Thyroid gland (tissue), 4 donors: ENCODE data around the gene ACCSL.

Source experiments
- POLR2A ChIP-seq, 2 donors: fragments of 450-650 bp; IDR thresholded peaks; one replicate each; pipeline ENCODE4 v1.6.1; 2017; ENCODE audit warnings: antibody characterized with exemption in 2 of 2, mild to moderate bottlenecking in 2 of 2, moderate library complexity in 1 of 2
- TF ChIP-seq, protein P1 (sequence below), 6 experiments: fragments of 200-600 bp in 3 of 6; fragments of 450-650 bp in 3 of 6; sonication (generic) in 3 of 6; IDR thresholded peaks; one replicate each; pipeline ENCODE4 v1.5.1; 2016 to 2019; ENCODE audit warnings: antibody characterized with exemption in 6 of 6, mild to moderate bottlenecking in 2 of 6, inconsistent platforms in 1 of 6, moderate library complexity in 1 of 6

DNA sequence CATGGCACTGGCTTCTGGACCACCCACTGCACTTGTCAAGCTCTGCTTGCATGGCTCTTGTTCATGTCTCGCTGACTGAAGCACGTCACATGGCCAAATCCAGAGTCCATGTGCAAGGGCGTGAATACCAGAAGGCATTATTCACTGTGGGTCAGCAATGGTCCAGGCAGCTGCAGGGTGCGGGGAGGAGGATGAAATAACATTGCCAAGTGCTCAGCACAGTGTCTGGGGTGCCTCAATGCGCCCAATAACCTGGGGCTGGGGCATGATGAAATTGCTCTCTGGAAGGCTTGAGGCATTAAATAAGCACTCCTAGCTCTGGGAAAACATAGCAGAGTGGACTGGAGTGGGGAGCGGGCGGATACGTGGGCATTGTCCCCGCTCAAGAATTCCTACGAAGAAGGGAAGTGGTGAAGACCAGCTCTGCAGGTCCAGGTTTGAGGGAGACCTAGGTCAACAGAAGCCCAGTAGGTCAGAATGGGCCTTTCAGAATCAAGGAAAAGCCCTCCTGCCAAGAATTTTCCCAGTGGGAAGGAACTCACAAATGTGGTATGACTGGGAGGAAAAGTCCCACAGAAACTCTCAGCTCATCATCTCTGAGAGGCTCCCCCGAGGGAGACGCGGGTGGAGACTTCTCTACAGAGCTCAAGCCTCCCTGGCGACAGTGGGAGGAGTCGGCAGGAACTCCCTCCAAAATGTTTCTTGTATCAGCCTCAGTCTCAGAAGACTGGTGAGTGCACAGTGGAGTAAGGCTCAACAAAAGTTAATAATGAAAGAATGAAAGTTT, 15.3 kb upstream of the ACCSL start:
- TF ChIP-seq, protein P1, sequence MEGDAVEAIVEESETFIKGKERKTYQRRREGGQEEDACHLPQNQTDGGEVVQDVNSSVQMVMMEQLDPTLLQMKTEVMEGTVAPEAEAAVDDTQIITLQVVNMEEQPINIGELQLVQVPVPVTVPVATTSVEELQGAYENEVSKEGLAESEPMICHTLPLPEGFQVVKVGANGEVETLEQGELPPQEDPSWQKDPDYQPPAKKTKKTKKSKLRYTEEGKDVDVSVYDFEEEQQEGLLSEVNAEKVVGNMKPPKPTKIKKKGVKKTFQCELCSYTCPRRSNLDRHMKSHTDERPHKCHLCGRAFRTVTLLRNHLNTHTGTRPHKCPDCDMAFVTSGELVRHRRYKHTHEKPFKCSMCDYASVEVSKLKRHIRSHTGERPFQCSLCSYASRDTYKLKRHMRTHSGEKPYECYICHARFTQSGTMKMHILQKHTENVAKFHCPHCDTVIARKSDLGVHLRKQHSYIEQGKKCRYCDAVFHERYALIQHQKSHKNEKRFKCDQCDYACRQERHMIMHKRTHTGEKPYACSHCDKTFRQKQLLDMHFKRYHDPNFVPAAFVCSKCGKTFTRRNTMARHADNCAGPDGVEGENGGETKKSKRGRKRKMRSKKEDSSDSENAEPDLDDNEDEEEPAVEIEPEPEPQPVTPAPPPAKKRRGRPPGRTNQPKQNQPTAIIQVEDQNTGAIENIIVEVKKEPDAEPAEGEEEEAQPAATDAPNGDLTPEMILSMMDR (IDR thresholded peaks at IDR 0.05), result no peak
- no peak for TF ChIP-seq POLR2A (IDR thresholded peaks at IDR 0.05)
